H9 (cell line): ENCODE data around the gene CASP6. TPM values are rescaled to one million over a fixed set of nuclear protein-coding genes. Genes with fewer than 3 reads are reported as not detected.

Source experiments
- DNase-seq: peaks from one replicate; pipeline ENCODE4 v3.0.0-alpha.2; 2017
- H2AFZ ChIP-seq: one replicate; pipeline ENCODE4 v1.6.1; 2013; ENCODE audit warnings: mild to moderate bottlenecking, low read length, control low read depth, moderate library complexity
- H2AK5ac ChIP-seq: 2 replicates; pipeline ENCODE4 v1.6.1; 2013; ENCODE audit warnings: low read length, control low read depth, mixed read lengths; ENCODE audit not compliant: insufficient read length
- H2BK120ac ChIP-seq: one replicate; pipeline ENCODE4 v1.6.1; 2013; ENCODE audit warnings: low read depth, mild to moderate bottlenecking, low read length, control low read depth, inconsistent platforms; ENCODE audit not compliant: poor library complexity, severe bottlenecking
- H2BK12ac ChIP-seq: 2 replicates; pipeline ENCODE4 v1.6.1; 2013; ENCODE audit warnings: low read length, control low read depth, mixed read lengths, low read depth; ENCODE audit not compliant: insufficient read length
- H2BK15ac ChIP-seq: 2 replicates; pipeline ENCODE4 v1.6.1; 2013; ENCODE audit warnings: low read depth, low read length, control low read depth
- H2BK20ac ChIP-seq: one replicate; pipeline ENCODE4 v1.6.1; 2013; ENCODE audit warnings: low read depth, mild to moderate bottlenecking, low read length, control low read depth, inconsistent platforms; ENCODE audit not compliant: poor library complexity, severe bottlenecking
- H2BK5ac ChIP-seq: 2 replicates; pipeline ENCODE4 v1.6.1; 2013; ENCODE audit warnings: low read length, control low read depth, mixed read lengths; ENCODE audit not compliant: insufficient read length
- H3K14ac ChIP-seq: 2 replicates; pipeline ENCODE4 v1.6.1; 2013; ENCODE audit warnings: low read length, control low read depth; ENCODE audit not compliant: insufficient read depth
- H3K18ac ChIP-seq: 2 replicates; pipeline ENCODE4 v1.6.1; 2013; ENCODE audit warnings: low read depth, mild to moderate bottlenecking, mixed read lengths, low read length, control low read depth; ENCODE audit not compliant: insufficient read length
- H3K23ac ChIP-seq: 2 replicates; pipeline ENCODE4 v1.6.1; 2013; ENCODE audit warnings: low read length, control low read depth, mixed read lengths, low read depth; ENCODE audit not compliant: insufficient read length
- H3K23me2 ChIP-seq: 2 replicates; pipeline ENCODE4 v1.6.1; 2013; ENCODE audit warnings: low read depth, mild to moderate bottlenecking, mixed read lengths, low read length, control low read depth; ENCODE audit not compliant: insufficient read length, poor library complexity, severe bottlenecking
- H3K27ac ChIP-seq: 2 replicates; pipeline ENCODE4 v1.5.1; 2013; ENCODE audit warnings: low read length, control low read depth, mixed read lengths, low read depth; ENCODE audit not compliant: insufficient read length
- H3K27me3 ChIP-seq: 2 replicates; pipeline ENCODE4 v1.6.1; 2013; ENCODE audit warnings: low read length, control low read depth, inconsistent platforms; ENCODE audit not compliant: insufficient read depth
- H3K4ac ChIP-seq: 2 replicates; pipeline ENCODE4 v1.6.1; 2013; ENCODE audit warnings: low read depth, mild to moderate bottlenecking, control low read depth, inconsistent platforms, low read length, moderate library complexity
- H3K4me1 ChIP-seq: 2 replicates; pipeline ENCODE4 v1.6.1; 2013; ENCODE audit warnings: low read length, control low read depth, inconsistent platforms; ENCODE audit not compliant: insufficient read depth
- H3K4me2 ChIP-seq: 2 replicates; pipeline ENCODE4 v1.6.1; 2013; ENCODE audit warnings: low read length, control low read depth, mixed read lengths; ENCODE audit not compliant: insufficient read length, insufficient read depth
- H3K56ac ChIP-seq: 2 replicates; pipeline ENCODE4 v1.6.1; 2013; ENCODE audit warnings: low read depth, mild to moderate bottlenecking, mixed read lengths, low read length, control low read depth; ENCODE audit not compliant: insufficient read length
- H3K79me1 ChIP-seq: 2 replicates; pipeline ENCODE4 v1.6.1; 2013; ENCODE audit warnings: low read depth, mild to moderate bottlenecking, moderate library complexity, low read length, control low read depth, inconsistent platforms; ENCODE audit not compliant: insufficient read depth, poor library complexity, severe bottlenecking
- H3K79me2 ChIP-seq: 2 replicates; pipeline ENCODE4 v1.6.1; 2013; ENCODE audit warnings: low read length, control low read depth, inconsistent platforms; ENCODE audit not compliant: insufficient read depth
- H3K9ac ChIP-seq: 2 replicates; pipeline ENCODE4 v1.6.1; 2013; ENCODE audit warnings: low read length, control low read depth, mixed read lengths; ENCODE audit not compliant: insufficient read length; ENCODE audit errors: extremely low read depth
- H3K9me3 ChIP-seq: one replicate; pipeline ENCODE4 v1.6.1; 2013; ENCODE audit warnings: low read depth, low read length, inconsistent platforms; ENCODE audit not compliant: control insufficient read depth
- H3T11ph ChIP-seq: one replicate; pipeline ENCODE4 v1.6.1; 2013; ENCODE audit warnings: mild to moderate bottlenecking, low read length, control low read depth, inconsistent platforms
- H4K20me1 ChIP-seq: one replicate; pipeline ENCODE4 v1.6.1; 2013; ENCODE audit not compliant: control insufficient read depth, insufficient read length, insufficient read depth
- H4K5ac ChIP-seq: 2 replicates; pipeline ENCODE4 v1.6.1; 2013; ENCODE audit warnings: low read depth, mild to moderate bottlenecking, mixed read lengths, low read length, control low read depth; ENCODE audit not compliant: insufficient read length
- H4K8ac ChIP-seq: replicated peaks from 2 replicates; pipeline ENCODE4 v1.6.1; 2013; ENCODE audit warnings: low read length, control low read depth, mixed read lengths, low read depth; ENCODE audit not compliant: insufficient read length
- H4K91ac ChIP-seq: 2 replicates; pipeline ENCODE4 v1.6.1; 2013; ENCODE audit warnings: low read depth, mild to moderate bottlenecking, moderate library complexity, mixed read lengths, low read length, control low read depth; ENCODE audit not compliant: insufficient read length
- H3K27ac Mint-ChIP-seq, 3 experiments: 2 replicates in 2 of 3; 3 replicates in 1 of 3; pipeline ENCODE4 v1.8.0; 2020 to 2021; ENCODE audit warnings: mixed read lengths in 3 of 3, mild to moderate bottlenecking in 1 of 3, moderate library complexity in 1 of 3
- H3K27me3 Mint-ChIP-seq: 2 replicates; pipeline ENCODE4 v1.8.0; 2021; ENCODE audit warnings: low read depth, mild to moderate bottlenecking, moderate library complexity, mixed read lengths
- H3K36me3 Mint-ChIP-seq, 3 experiments: 2 replicates in 2 of 3; 3 replicates in 1 of 3; pipeline ENCODE4 v1.8.0; 2020 to 2021; ENCODE audit warnings: low read depth in 3 of 3, mixed read lengths in 3 of 3; ENCODE audit not compliant: insufficient read depth in 1 of 3
- H3K4me1 Mint-ChIP-seq, 2 experiments: 2 replicates each; pipeline ENCODE4 v1.8.0; 2020; ENCODE audit warnings: mixed read lengths in 2 of 2
- H3K4me3 Mint-ChIP-seq, 2 experiments: 2 replicates in 1 of 2; 3 replicates in 1 of 2; pipeline ENCODE4 v1.8.0; 2020 to 2021; ENCODE audit warnings: mild to moderate bottlenecking in 2 of 2, mixed read lengths in 2 of 2, moderate library complexity in 1 of 2
- H3K9me3 Mint-ChIP-seq, 2 experiments: 2 replicates in 1 of 2; 3 replicates in 1 of 2; pipeline ENCODE4 v1.8.0; 2020; ENCODE audit warnings: mild to moderate bottlenecking in 2 of 2, mixed read lengths in 2 of 2, moderate library complexity in 1 of 2
- WGBS: extraction: QIAGEN DNeasy Blood & Tissue Kit; methylation state at CpG from one replicate; pipeline ENCODE4 v1.1.7; 2013; ENCODE audit warnings: missing lambda C conversion rate, low lambda C conversion rate, mixed read lengths; ENCODE audit not compliant: insufficient read length; ENCODE audit errors: extremely low coverage; 5-methylcytosine and 5-hydroxymethylcytosine counted together
- total RNA-seq: library from RNA; stranded (reverse); gene quantifications from 2 replicates; pipeline ENCODE4 v1.2.1, GENCODE V29; 2021
- TF ChIP-seq, protein P1 (sequence below): fragments of 200-600 bp; sonication (generic); conservative IDR thresholded peaks from 3 replicates; pipeline ENCODE4 v1.8.0; 2021; ENCODE audit warnings: antibody characterized with exemption, mild to moderate bottlenecking

Gene CASP6
- total RNA-seq, 1 experiment from 2014 or later = 25.2 TPM

DNA sequence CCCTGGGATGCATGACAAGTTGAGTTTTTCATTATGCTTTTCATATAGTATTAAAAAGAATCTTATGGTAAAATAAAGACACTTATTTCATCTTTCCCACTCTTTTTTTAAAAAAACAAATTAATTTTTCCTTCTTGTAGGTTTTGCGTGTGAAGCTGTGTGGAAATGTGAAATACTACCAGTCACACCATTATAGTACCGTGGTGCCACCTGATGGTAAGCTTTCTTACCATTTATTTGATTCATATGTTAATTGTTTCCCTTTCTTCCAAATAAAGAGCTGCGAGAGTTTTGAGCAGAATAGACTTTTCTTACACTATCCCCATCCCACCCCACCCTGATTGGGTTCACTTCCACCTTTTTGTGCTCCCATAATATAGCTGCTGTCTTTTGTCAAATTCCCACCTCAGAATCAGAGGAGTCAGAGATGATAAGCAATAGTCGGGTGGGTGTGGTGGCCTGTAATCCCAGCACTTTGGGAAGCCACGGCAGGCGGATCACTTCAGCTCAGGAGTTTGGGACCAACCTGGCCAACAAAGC, 44.3 kb downstream of the CASP6 start:
- no peak overlapping the region for H2AK5ac ChIP-seq
- no peak overlapping the region for H3K23ac ChIP-seq
- Mint-ChIP-seq H3K27me3 (no peaks in the 10 kb centered on the region), H3K27ac (peak overlapping the region in 1 of 3 experiments; percentile 65; a peak in 1 of 7 replicates), H3K9me3 (no peaks in the 10 kb centered on the region), H3K4me1 (peaks cover 23 to 32% of the 10 kb centered on the region in 2 experiments), H3K4me3 (no peak overlapping the region), H3K36me3 (peaks cover 0 to 2% (median 0%) of the 10 kb centered on the region in 3 experiments; a peak in 2 of 7 replicates)
- no peak overlapping the region for H3K27ac ChIP-seq
- no peak overlapping the region for H2BK12ac ChIP-seq
- no peak overlapping the region for H3T11ph ChIP-seq
- no peak for DNase-seq
- TF ChIP-seq, protein P1, sequence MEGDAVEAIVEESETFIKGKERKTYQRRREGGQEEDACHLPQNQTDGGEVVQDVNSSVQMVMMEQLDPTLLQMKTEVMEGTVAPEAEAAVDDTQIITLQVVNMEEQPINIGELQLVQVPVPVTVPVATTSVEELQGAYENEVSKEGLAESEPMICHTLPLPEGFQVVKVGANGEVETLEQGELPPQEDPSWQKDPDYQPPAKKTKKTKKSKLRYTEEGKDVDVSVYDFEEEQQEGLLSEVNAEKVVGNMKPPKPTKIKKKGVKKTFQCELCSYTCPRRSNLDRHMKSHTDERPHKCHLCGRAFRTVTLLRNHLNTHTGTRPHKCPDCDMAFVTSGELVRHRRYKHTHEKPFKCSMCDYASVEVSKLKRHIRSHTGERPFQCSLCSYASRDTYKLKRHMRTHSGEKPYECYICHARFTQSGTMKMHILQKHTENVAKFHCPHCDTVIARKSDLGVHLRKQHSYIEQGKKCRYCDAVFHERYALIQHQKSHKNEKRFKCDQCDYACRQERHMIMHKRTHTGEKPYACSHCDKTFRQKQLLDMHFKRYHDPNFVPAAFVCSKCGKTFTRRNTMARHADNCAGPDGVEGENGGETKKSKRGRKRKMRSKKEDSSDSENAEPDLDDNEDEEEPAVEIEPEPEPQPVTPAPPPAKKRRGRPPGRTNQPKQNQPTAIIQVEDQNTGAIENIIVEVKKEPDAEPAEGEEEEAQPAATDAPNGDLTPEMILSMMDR = peak; percentile 17; the same call in 1 of the 3 replicates
- no peaks in the 10 kb centered on the region for H3K23me2 ChIP-seq
- H3K79me2 ChIP-seq = no peaks in the 10 kb centered on the region
- H4K91ac ChIP-seq = no peak overlapping the region
- no peak overlapping the region for H3K14ac ChIP-seq
- no peak overlapping the region for H3K4me2 ChIP-seq
- no peak overlapping the region for H2BK120ac ChIP-seq
- no peak overlapping the region for H2BK15ac ChIP-seq
- no peaks in the 10 kb centered on the region for H4K20me1 ChIP-seq
- H2BK20ac ChIP-seq = no peak overlapping the region
- H3K18ac ChIP-seq = no peak overlapping the region
- no peaks in the 10 kb centered on the region for H3K9me3 ChIP-seq
- H3K56ac ChIP-seq = no peak overlapping the region
- no peak overlapping the region for H2BK5ac ChIP-seq
- H3K27me3 ChIP-seq = no peaks in the 10 kb centered on the region
- H3K4me1 ChIP-seq = no peaks in the 10 kb centered on the region; the same call in 1 of the 2 replicates
- H3K4ac ChIP-seq = no peak overlapping the region
- WGBS = no CpG with 5 or more reads among the region's 6 CpGs
- H3K79me1 ChIP-seq = no peaks in the 10 kb centered on the region
- no peak overlapping the region for H4K5ac ChIP-seq
- H2AFZ ChIP-seq = no peak overlapping the region
- no peak overlapping the region for H4K8ac ChIP-seq
- H3K9ac ChIP-seq = no peak overlapping the region
